VCaP (cell line): Measurements from ENCODE around the gene ADCY4.
"Not testable (repeated sequence)": the region's sequence is repeated elsewhere in the genome, so short reads cannot be mapped to it uniquely, and the experiment has no call there.

Source experiments
- H3K27ac ChIP-seq: fragments of 450-650 bp; 2 replicates; pipeline ENCODE4 v1.5.1; 2017
- TF ChIP-seq, protein P1 (sequence below): fragments of 450-650 bp; conservative IDR thresholded peaks from 2 replicates; pipeline ENCODE4 v1.5.1; 2017; ENCODE audit warnings: mild to moderate bottlenecking, moderate library complexity

ADCY4 gene

DNA sequence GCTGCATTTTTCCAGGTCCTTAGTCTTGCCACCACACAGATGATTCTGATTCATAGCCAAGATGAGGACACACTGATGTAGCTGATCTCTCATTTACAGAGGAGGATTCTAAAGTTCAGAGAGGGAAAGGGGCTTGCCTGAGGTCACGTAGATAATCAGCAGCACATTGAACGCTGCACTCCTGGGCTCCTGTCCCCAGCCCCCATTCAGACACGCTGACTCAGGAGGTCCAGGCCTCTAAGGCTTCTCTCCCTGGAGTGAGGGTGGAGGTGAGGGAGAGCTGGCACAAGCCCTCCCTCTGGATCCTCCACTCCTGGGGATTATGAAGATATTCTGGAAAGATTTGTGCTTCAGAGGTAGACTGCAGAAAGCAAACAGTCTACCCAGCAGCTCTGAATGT, 43.5 kb upstream of the ADCY4 start:
- no peak overlapping the region for H3K27ac ChIP-seq
- TF ChIP-seq, protein P1, sequence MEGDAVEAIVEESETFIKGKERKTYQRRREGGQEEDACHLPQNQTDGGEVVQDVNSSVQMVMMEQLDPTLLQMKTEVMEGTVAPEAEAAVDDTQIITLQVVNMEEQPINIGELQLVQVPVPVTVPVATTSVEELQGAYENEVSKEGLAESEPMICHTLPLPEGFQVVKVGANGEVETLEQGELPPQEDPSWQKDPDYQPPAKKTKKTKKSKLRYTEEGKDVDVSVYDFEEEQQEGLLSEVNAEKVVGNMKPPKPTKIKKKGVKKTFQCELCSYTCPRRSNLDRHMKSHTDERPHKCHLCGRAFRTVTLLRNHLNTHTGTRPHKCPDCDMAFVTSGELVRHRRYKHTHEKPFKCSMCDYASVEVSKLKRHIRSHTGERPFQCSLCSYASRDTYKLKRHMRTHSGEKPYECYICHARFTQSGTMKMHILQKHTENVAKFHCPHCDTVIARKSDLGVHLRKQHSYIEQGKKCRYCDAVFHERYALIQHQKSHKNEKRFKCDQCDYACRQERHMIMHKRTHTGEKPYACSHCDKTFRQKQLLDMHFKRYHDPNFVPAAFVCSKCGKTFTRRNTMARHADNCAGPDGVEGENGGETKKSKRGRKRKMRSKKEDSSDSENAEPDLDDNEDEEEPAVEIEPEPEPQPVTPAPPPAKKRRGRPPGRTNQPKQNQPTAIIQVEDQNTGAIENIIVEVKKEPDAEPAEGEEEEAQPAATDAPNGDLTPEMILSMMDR: no peak

DNA sequence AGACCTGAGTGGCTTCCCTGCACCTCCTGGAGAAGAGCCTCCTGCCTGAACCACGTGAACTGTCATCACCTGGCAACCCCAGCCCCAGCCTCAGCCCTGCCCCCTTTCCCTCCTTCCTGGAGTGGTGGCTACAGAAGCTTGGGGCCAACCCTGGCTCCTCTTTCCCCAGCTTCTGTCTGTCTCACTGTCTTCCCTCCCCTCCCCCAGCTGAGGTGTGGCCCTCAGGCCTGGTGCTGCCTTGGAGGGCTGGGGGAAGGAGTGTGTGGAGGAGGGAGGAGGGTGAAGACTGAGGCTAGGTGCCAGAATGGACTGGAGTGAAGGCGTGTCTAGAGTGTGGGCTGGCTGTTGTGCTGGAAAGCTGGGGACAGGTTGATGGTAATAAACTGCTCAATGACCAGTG, 42.8 kb upstream of the ADCY4 start:
- TF ChIP-seq, protein P1: no peak
- no peak overlapping the region for H3K27ac ChIP-seq

DNA sequence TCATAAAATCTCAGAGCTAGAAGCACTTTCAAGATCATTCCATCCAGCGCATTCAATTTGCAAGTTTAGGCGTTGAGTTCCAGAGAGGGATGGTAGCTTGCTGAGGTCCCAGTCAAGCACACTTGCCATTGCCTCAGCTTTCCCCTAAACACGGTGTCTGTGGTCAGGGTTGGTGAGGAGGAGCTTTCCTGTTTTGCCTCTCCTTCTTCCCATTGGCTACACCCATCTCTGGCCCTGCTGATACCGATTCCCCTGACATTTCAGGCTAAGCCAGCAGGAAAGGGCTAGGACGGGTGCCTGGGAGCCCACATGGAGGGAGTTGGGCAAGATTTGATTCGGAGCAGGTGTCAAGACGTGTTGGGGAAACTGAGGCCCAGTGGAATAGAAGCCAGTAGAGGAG, 42.3 kb upstream of the ADCY4 start:
- H3K27ac ChIP-seq: no peak overlapping the region
- TF ChIP-seq, protein P1: no peak

DNA sequence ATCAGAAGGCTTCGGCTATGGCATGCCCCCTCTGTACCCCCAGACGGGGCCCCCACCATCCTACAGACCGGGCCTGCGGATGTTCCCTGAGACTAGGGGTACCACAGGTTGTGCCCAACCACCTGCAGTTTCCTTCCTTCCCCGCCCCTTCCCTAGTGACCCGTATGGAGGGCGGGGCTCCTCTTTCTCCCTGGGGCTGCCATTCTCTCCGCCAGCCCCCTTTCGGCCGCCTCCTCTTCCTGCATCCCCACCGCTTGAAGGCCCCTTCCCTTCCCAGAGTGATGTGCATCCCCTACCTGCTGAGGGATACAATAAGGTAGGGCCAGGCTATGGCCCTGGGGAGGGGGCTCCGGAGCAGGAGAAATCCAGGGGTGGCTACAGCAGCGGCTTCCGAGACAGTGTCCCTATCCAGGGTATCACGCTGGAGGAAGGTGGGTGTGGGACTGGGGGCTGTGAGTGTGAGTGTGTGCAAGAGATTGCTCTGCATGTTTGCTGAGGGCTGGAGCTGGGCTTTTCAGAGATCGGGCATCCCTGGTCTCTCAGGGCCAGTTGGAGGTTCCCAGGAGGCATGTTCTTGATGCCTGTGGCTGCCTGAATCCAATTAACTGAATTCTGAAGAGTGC, 41.7 kb upstream of the ADCY4 start:
- no peak overlapping the region for H3K27ac ChIP-seq
- TF ChIP-seq, protein P1: no peak

DNA sequence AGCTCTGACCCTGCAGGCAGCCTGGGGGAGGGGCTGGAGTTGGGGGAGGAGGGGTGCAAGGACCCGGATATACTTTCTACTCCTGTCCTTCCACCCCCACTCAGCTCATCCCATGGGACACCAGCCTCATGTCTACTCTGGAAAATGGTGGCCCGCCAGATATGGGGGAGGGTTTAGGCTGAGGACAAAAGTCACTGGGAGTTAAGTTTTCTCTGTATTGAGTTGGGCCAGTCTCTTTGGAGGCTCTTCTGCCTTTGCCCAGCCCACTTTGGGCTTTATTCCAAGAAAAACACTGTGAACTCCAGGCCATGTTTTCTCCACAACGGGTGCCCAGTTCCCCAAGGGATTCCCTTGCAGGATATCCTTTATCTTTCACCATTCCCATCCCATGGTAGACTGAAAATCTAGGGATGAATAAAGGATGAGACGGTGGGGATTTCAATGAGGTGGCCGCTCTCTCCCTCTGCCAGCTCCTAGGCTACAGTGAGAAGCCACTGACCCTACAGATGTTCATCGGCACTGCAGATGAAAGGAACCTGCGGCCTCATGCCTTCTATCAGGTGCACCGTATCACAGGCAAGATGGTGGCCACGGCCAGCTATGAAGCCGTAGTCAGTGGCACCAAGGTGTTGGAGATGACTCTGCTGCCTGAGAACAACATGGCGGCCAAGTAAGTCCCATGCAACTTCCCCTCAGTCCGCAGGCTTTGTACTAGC, 38.0 kb upstream of the ADCY4 start:
- H3K27ac ChIP-seq: no peak overlapping the region
- TF ChIP-seq, protein P1: no peak

DNA sequence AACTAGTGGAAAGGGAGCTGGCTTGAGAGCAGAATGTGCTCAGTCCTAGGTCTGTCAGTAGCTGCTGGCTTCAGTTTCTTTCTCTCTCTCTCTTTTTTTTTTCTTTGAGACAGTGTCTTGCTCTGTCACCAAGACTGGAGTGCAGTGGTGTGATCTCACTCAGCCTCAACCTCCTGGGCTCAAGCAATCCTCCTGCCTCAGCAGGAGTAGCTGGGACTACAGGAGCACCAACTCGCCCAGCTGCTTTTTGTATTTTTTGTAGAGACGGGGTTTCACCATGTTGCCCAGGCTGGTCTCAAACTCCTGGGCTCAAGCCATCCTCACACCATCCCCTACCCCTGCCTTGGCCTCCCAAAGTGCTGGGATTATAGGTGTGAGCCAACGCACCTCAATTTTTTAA, 36.7 kb upstream of the ADCY4 start:
- not testable (repeated sequence) for H3K27ac ChIP-seq

DNA sequence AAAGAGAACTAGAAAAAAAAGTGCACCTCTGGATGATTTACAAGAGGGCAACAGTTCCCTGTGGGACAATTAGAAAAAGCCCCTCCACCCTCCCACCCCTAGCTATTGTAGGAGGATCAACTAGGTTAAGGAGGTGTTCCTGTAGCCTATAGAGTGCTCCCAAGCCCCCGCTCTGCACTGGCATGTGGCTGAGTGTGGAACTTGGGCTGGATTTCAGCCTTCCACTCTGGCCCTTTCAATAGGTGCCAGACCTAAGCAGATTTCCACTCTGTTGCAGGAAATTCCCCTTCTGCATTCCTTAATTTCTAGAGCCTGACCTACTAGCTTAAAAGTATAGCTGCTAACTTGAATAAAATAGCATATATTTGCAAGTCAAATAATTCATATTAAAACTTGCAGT, 35.9 kb upstream of the ADCY4 start:
- TF ChIP-seq, protein P1: no peak
- H3K27ac ChIP-seq: no peak overlapping the region
